Stimulated activated CD8-positive, alpha-beta memory T cell treated with anti-CD3 and anti-CD28 coated beads, Interleukin-7, amount 100 ng/mL, for 24 hours (primary cell): ENCODE data around the gene WNT6.
A peak's percentile ranks its signal among the peaks of the same experiment; 100 is the strongest.
"Not testable (repeated sequence)": the region's sequence is repeated elsewhere in the genome, so short reads cannot be mapped to it uniquely, and the experiment has no call there.

Experiments used
- DNase-seq: peaks from one replicate; pipeline ENCODE4 v3.0.0-alpha.2; 2020; ENCODE audit warnings: low read depth

Gene WNT6

GRCh38 chr2:218830526-218831306 lies 28.9 kb upstream of the WNT6 start:
- DNase-seq = no peak

GRCh38 chr2:218831378-218831990 lies 28.1 kb upstream of the WNT6 start, which contains the start of gene PRKAG3:
Gene PRKAG3, minus strand, starts transcription at chr2:218831803.
- DNase-seq = no peak

DNA sequence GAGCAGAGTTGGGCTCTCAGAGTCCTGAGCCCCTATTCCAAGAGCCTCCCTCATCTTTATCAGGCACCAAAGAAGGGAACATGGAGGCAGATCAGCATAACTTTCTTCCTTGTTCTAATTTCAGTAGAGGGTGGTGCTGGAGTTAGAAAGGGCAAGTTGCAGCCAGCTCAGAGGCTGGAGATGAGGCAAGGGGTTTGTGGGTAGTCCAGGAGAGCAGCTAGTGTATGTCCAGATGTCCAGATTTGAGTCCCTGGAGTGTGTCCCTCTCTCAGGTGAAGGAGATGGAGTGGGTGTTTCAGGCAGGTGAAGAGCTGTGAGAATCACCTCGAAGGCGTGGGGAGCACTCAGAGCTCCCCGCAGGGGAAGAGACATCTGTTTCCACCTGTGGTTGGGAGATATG lies 27.5 kb upstream of the WNT6 start:
- DNase-seq = no peak

GRCh38 chr2:218832520-218832919 lies 27.1 kb upstream of the WNT6 start:
- DNase-seq = no peak

GRCh38 chr2:218833023-218833609 lies 26.5 kb upstream of the WNT6 start:
- no peak for DNase-seq

DNA sequence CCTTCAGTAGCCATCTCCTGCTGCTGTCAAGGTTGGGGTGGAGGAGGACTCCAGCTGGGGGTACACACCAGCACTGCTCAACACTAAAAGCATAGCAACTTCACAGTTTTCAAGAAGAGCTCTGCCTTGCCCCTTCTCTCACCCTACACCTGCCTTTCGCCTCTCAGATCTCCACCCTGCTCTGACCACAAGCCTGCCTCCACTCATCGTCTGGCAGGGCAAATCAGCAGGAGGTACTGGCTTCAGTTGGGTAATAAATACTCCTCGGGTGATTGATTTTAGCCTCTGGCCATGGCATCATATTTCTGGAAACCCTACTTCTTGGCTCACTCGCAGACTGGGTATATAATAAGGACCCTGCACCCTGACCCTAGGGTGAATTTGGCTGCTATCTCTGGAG lies 24.9 kb upstream of the WNT6 start:
- DNase-seq = no peak

DNA sequence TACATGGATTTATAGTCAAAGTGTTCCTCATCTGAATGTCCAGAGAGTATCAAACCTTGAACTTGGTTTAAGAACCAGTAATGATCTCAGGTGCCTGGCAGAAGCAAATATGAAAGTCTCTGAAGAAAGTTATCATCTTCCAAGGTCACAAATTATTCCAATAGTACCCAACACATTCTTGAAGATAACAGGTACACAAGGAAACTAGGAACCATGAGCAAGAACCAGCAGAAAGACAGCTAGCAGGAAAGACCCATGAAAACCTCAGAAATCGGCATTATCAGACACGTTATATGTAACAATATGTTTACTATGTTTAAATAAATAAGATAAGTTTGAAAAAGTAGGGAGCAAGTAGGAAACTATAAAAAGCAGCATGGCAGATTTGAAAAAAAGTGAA lies 22.1 kb upstream of the WNT6 start:
- DNase-seq = no peak

DNA sequence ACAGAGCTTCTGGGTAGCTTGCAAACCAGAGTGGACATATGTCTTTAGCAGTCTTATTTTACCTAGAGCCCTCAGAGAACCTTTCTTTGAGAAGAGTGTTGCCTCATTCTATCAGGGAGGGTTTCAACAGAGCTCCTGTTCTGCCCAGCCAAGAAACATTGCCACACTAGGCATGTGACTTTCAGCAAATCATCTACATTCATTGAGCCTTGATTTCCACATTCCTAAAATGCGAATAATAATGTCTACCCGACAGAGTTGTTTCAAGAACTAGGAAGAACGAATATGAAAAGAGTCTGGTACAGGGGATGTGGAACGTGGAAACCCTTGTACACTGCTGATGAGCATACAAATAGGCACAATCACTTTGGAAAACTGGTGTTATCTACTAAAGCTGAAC lies 20.2 kb upstream of the WNT6 start:
- DNase-seq = no peak

DNA sequence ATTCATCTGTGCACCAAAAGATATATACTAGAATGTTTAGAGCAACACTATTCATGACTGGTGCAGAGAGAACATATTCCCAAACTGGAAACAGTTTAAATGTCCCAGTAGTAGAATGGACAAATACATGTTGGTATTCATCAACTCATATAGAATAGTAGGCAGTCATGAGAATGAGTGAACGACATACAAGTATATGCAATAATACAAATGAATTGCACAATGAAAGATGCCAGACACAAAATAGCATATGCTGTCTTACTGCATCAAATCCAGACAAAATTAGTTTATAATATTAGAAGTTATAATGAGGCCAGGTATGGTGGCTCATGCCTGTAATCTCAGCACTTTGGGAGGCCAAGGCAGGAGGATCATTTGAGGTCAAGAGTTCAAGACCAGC lies 19.7 kb upstream of the WNT6 start:
- DNase-seq = no peak

DNA sequence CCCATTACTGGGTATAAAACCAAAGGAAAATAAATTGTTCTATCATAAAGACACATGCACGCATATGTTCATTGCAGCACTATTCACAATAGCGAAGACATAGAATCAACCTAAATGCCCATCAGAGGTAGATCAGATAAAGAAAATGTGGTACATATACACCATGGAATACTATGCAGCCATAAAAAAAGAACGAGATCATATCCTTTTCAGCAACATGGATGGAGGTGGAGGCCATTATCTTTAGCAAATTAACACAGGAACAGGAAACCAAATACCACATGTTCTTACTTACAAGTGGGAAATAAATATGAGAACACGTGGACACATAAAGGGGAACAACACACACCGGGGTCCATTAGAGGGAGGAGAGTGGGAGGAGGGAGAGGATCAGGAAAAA lies 15.3 kb upstream of the WNT6 start:
- DNase-seq = not testable (repeated sequence)

- not testable (repeated sequence) for DNase-seq
Observed at GRCh38 chr2:218846963-218847362, 12.6 kb upstream of the WNT6 start.

DNA sequence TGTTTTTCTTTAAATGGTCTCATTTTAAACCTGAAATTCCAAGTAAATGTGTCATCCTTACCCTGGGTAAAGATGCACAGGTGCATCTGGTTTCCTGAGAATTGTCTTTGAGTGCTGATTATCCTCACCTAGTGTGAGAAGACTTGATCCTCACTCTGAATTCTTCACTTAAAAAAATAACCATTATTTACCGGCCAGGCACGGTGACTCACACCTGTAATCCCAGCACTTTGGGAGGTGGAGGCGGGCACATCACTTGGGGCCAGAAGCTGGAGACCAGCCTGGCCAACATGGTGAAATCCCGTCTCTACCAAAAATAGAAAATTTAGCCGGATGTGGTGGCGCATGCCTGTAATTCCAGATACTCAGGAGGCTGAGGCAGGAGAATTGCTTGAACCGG lies 9.9 kb upstream of the WNT6 start:
- DNase-seq = no peak

DNA sequence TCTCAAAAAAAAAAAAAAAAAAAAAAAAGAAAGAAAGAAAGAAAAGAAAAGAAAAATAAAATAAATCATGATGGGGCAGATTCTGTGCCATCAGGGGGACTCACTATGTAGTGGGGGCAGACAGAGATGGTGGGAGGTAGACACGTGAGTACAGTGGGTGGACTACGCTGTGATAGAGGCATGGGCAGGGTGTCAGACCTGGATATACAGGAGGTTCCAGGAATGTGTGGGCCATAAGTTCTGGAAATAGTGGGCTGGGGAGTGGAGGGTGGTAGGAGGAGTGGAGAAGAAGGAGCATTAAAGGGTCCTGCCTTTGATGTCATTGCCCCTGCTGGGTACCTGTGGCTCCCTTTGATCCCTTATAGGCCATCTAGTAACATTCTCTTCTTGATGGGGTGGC lies 8.8 kb upstream of the WNT6 start:
- no peak for DNase-seq

- no peak for DNase-seq
Observed at GRCh38 chr2:218851286-218851685, 8.3 kb upstream of the WNT6 start.

GRCh38 chr2:218852911-218853667 lies 6.5 kb upstream of the WNT6 start:
- peak; percentile 45 for DNase-seq

DNA sequence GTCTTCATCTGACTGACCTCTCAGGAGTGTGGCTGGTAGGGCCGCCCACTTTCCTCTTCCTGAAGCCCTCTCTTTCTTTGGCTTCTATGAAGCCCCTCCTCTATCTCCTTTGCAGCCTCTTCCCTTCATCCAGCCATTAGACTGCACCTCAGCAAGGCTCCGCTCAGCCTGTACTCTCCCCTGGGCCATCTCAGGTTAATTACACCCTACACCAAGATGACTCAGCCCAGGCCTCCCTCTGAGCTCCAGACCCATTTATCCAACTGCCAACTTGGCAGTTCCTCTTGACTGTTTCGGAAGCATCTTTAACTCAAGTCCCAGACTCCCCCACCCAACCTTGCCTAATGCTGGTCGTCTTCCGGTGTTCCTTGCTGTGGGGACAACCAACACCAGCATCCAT lies 5.8 kb upstream of the WNT6 start:
- no peak for DNase-seq

DNA sequence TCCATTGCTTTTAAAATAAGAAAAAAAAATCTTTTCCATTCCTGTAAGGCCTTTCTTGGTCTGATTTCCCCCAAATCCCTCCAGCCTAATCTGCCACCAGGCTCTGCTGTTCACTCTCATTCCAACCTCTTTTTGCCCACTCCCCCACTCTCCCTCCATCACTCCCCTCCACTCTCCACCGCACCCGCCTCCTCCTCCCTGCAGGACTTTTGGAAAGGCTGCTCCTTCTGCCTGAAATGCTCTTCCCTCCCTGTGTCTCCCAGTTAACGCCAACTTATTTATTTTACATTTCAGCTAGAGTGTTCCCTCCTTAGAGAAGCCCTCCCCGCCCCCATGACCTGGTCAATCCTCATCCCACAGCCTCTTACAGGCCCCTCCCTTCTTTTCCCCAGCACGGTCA lies 4.7 kb upstream of the WNT6 start:
- no peak for DNase-seq

- no peak for DNase-seq
Observed at GRCh38 chr2:218855305-218856166, 4.1 kb upstream of the WNT6 start.

- no peak for DNase-seq
Observed at GRCh38 chr2:218856167-218856895, 3.3 kb upstream of the WNT6 start.

GRCh38 chr2:218856896-218857243 lies 2.7 kb upstream of the WNT6 start:
- no peak for DNase-seq
